ENCODE data around the gene ZFHX3. TPM values are rescaled to one million over a fixed set of nuclear protein-coding genes. Genes with fewer than 3 reads are reported as not detected.

ZFHX3 gene
- total RNA-seq, 1 experiment from 2014 or later, result 5.1 TPM

DNA sequence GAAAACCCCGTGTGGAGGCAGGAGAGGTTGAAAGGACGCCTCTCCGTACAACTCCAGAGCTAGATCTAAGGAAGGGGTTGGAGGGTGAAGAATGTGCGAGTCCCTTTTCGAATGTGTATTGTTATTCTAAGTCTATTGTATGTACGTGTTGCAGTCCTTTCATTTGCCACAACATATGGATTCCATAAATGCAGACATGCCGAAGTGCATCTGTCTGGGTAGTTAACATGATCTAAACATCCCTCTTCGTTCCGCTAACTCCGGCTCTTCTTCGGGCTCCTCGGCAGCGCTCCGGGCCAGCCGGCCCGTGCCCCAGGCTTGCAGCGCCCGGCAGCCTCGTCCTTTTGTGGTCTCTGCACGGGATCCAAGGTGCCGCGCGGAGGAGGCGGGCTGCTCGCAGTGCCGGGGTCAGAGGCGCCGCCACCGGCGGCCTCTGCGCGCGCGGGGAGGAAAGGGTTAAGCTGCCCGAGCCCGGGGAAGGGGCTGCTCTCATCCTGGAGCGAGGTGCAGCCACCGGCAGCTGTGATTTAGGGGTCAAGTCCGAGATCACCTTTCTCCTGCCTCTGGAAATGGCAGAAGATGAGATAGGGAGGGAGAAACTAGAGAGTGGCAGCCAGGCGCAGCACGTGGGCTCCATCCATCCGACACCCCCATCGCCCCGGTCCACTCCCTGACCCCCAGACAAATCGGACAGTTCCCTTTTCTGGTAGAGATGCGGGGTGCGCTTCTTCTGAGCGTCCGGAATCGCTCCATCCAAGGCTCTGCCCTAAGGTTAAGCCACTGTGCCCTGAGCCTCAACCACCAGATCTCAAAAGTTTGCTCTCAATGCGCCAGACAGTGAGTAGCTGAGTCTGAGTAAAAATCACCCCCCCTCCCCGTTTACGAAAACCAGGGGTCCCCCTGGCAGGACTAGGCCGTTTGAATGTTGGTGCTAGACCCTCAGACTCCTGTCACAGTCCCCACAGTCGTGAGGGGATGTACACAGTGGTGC, 15.1 kb upstream of the ZFHX3 start:
- H3K9me3 ChIP-seq (replicated peaks), result no peaks in the 10 kb centered on the region
- H3K36me3 ChIP-seq, result no peaks in the 10 kb centered on the region
- no peak for DNase-seq
- H3K27me3 ChIP-seq, result no peaks in the 10 kb centered on the region
- H3K27ac ChIP-seq, result no peak overlapping the region
- H3K4me3 ChIP-seq, result no peak overlapping the region
- no peaks in the 10 kb centered on the region for H3K4me1 ChIP-seq

DNA sequence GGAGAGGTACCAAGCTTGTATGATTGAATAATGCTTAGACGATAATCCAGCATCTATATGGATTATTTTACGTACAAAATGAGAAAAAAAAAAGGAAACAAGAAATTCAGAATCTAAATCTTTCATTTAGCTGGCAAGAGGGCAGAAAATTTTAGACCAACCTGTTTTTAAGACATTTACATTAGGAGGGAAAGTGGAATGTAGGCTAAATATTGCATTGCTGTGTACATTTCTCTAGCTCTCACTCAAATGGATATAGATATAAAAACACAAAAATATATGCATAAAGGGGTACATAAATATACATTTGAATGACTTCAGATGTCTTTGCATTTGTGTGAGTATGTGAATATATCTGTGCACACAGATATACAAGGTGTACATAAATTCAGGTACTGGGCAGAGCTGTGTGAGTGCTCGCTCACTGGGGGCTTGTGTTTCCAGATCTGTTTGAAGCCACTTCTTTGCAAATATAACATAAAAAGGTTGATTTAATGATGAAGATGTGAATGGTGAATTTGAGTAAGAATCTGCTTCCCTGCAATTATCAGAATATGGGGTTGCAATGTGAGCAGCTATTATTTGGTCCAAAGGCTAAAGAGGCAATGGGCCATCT, 14.2 kb upstream of the ZFHX3 start:
- H3K27ac ChIP-seq, result no peak overlapping the region

GRCh38 chr16:73060892-73061490, 13.1 kb upstream of the ZFHX3 start:
- Histone ChIP-seq H3K27ac (no peak overlapping the region), H3K9me3 (replicated peaks) (no peaks in the 10 kb centered on the region), H3K4me1 (no peaks in the 10 kb centered on the region; the same call in 1 of the 2 replicates), H3K4me3 (no peak overlapping the region), H3K36me3 (no peaks in the 10 kb centered on the region), H3K27me3 (no peaks in the 10 kb centered on the region)
- no peak for DNase-seq

More for the DNA sequence above, 14.2 kb upstream of the ZFHX3 start:
- DNase-seq, result no peak
- Histone ChIP-seq H3K36me3 (no peaks in the 10 kb centered on the region), H3K27me3 (no peaks in the 10 kb centered on the region), H3K4me3 (no peak overlapping the region), H3K9me3 (replicated peaks) (no peaks in the 10 kb centered on the region), H3K4me1 (no peaks in the 10 kb centered on the region)

DNA sequence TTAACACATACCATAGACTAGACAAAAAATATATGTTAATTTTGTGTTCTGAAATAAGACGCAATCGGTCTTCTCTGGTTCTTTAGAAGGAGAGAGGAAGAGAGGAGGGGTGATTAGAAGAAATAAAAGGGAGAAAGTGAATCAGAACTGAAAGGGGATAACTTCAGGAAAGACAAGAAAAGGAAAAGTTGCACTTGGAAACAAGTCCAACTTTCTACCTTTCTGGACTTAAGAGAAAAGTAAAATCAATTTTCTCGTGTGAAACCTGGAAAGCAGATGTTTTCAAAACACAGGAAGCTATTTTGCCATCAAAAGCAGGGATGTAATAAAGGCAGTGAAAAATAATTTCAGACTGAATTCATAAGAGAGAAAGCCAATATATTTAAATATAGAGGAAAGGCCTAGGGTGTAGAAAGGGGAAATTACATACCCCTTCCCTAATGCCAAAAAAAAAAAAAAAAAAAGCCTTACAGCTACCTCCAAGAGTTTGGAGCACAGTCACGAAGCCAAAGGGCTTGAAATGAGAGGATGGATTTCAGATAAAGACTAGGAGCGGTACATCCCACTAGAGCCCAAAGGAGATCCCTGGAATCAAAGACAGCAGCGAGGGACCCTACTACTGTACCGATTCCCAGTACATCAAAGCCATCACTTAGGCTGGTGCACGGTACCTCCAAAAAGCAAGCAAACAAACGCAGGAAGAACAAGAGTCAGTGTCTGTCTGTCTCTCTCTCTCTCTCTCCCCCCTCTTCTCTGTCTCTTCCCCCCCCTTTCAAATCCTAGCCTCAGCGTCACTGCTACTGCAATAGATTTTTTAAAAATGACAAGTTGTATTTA, 12.1 kb upstream of the ZFHX3 start:
- Histone ChIP-seq H3K27me3 (no peaks in the 10 kb centered on the region), H3K4me3 (peak overlapping the region; percentile 80), H3K4me1 (peaks cover 4% of the 10 kb centered on the region; the same call in 1 of the 2 replicates), H3K9me3 (replicated peaks) (no peaks in the 10 kb centered on the region), H3K27ac (no peak overlapping the region), H3K36me3 (no peaks in the 10 kb centered on the region)
- DNase-seq, result no peak

GRCh38 chr16:73058616-73059409, 10.9 kb upstream of the ZFHX3 start:
- Histone ChIP-seq H3K27ac (peak overlapping the region; percentile 56), H3K27me3 (no peaks in the 10 kb centered on the region)

DNA sequence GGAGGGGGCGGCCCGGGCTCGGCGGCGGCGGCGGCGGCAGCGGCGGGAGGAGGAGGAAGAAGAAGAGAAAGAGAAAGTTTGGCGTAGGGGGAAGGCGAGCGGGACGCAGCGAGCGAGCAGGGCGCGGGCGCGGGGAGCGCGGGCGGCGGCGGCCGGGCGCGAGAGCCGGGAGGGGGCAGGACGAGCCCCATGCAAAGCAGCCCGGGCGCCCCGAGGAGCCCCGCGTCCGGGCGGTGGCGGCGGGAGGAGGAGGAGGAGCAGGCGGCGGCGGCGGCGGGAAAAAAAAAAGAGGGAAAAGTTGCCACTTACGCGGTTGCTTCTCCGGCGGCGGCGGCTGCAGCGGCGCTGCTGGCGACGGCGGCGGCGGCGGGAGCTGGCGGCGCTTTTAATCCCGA, 10.3 kb upstream of the ZFHX3 start:
- Histone ChIP-seq H3K36me3 (no peaks in the 10 kb centered on the region), H3K27ac (no peak overlapping the region), H3K4me1 (peaks cover 8% of the 10 kb centered on the region), H3K27me3 (no peaks in the 10 kb centered on the region), H3K9me3 (replicated peaks) (no peaks in the 10 kb centered on the region), H3K4me3 (peak overlapping the region; percentile 80)
- DNase-seq, result peak; percentile 27 to 51

More at GRCh38 chr16:73058616-73059409, 10.9 kb upstream of the ZFHX3 start:
- Histone ChIP-seq H3K36me3 (no peaks in the 10 kb centered on the region), H3K9me3 (replicated peaks) (no peaks in the 10 kb centered on the region), H3K4me3 (peak overlapping the region; percentile 80), H3K4me1 (peaks cover 8% of the 10 kb centered on the region)
- DNase-seq, result peak; percentile 38 to 53

- peak; percentile 30 to 46 for DNase-seq
These were observed 9.6 kb upstream of the ZFHX3 start for GRCh38 chr16:73057291-73058210.

DNA sequence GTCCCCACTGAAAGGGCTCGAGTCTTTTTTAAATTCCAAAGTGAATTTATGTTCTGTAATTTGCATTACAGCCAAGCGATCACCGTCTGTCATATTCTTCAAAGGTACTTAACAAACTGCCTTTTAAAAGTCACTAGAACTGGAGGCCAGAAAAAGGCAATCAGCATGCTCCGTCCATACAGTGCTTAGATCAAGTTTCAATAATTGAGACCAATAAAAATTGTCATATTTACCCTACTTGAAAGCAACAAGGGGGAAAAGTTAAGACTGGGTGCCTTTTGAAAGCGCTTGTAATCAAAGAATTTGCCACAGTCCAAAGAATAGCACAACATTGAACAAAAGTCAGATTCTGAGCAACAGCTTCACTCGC, 9.0 kb upstream of the ZFHX3 start:
- H3K27ac ChIP-seq, result peak overlapping the region; percentile 44; the same call in 1 of the 2 replicates
- no peak for DNase-seq

More at GRCh38 chr16:73057291-73058210, 9.6 kb upstream of the ZFHX3 start:
- Histone ChIP-seq H3K27me3 (no peaks in the 10 kb centered on the region), H3K27ac (peak overlapping the region; percentile 44; the same call in 1 of the 2 replicates), H3K36me3 (no peaks in the 10 kb centered on the region), H3K4me1 (peaks cover 8% of the 10 kb centered on the region), H3K4me3 (peak overlapping the region; percentile 80), H3K9me3 (replicated peaks) (no peaks in the 10 kb centered on the region)

DNA sequence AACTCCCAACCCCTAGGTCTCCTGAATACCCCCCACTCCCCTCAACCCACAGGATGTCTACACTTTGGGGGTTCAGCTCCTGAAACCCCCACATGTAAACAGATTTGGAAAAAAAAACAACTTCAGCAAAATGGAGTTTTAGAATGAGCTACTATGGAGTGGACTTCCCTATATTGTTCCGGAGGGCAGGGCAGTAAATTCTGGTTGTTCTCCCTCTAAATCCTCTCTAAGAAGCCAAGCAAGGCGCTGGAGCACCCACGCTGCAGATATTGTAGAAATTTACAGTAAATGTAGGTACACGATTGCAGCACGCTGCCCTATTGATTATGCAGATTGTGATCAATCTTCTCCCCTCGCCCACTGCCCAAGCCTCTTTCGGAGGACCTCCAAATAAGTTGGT, 8.5 kb upstream of the ZFHX3 start:
- no peak for DNase-seq
- Histone ChIP-seq H3K4me3 (peak overlapping the region; percentile 80), H3K4me1 (peaks cover 8% of the 10 kb centered on the region)

More for the DNA sequence above, 9.0 kb upstream of the ZFHX3 start:
- H3K36me3 ChIP-seq, result no peaks in the 10 kb centered on the region
- peak overlapping the region; percentile 80 for H3K4me3 ChIP-seq
- H3K9me3 ChIP-seq (replicated peaks), result no peaks in the 10 kb centered on the region
- H3K27me3 ChIP-seq, result no peaks in the 10 kb centered on the region
- H3K4me1 ChIP-seq, result peaks cover 8% of the 10 kb centered on the region

GRCh38 chr16:73054813-73055482, 7.0 kb upstream of the ZFHX3 start:
- Histone ChIP-seq H3K36me3 (no peaks in the 10 kb centered on the region), H3K27ac (no peak overlapping the region), H3K4me3 (peak overlapping the region; percentile 80), H3K9me3 (replicated peaks) (no peaks in the 10 kb centered on the region), H3K4me1 (peaks cover 8% of the 10 kb centered on the region), H3K27me3 (no peaks in the 10 kb centered on the region)
- no peak for DNase-seq

More for the DNA sequence above, 8.5 kb upstream of the ZFHX3 start:
- Histone ChIP-seq H3K27ac (no peak overlapping the region), H3K9me3 (replicated peaks) (no peaks in the 10 kb centered on the region), H3K36me3 (no peaks in the 10 kb centered on the region), H3K27me3 (no peaks in the 10 kb centered on the region)

GRCh38 chr16:73054498-73054812, 6.5 kb upstream of the ZFHX3 start:
- H3K36me3 ChIP-seq, result no peaks in the 10 kb centered on the region
- DNase-seq, result no peak
- no peaks in the 10 kb centered on the region for H3K9me3 ChIP-seq (replicated peaks)
- H3K4me1 ChIP-seq, result peaks cover 8% of the 10 kb centered on the region
- peak overlapping the region; percentile 80; the same call in 1 of the 2 replicates for H3K4me3 ChIP-seq
- H3K27ac ChIP-seq, result no peak overlapping the region
- no peaks in the 10 kb centered on the region for H3K27me3 ChIP-seq

GRCh38 chr16:73054125-73054484, 6.2 kb upstream of the ZFHX3 start:
- Histone ChIP-seq H3K4me1 (peaks cover 8% of the 10 kb centered on the region), H3K27me3 (no peaks in the 10 kb centered on the region), H3K4me3 (no peak overlapping the region), H3K36me3 (no peaks in the 10 kb centered on the region), H3K27ac (no peak overlapping the region), H3K9me3 (replicated peaks) (no peaks in the 10 kb centered on the region)
- DNase-seq, result no peak

All from SJCRH30 (cell line).